K562 (cell line): ENCODE measurements around the gene CFAP251. TPM values are rescaled to one million over a fixed set of nuclear protein-coding genes. Genes with fewer than 3 reads are reported as not detected.

Experiments
- ATAC-seq: fragments of 200-7000 bp; cut with Tn5 transposase; 3 replicates; pipeline ENCODE4 v1.9.1; 2020; ENCODE audit warnings: moderate library complexity
- BruUV-seq: library from RNA; stranded (reverse); fragments of 400-500 nt; replicated peaks from 2 replicates; lab custom pipeline; 2021; lab: Mats Ljungman, UMichigan
- CTCF ChIA-PET: fragments of 300-600 bp; formaldehyde crosslinking; extraction: SDS; loops from one replicate; lab custom pipeline; 2021; ENCODE audit warnings: low intra/inter-chr PET ratio; lab: Yijun Ruan, JAX
- POLR2A ChIA-PET: fragments of 300-600, 350-650 bp; sonication (Branson Sonifier 250); formaldehyde crosslinking; extraction: SDS; loops from one replicate; lab custom pipeline; 2021; ENCODE audit warnings: antibody characterized with exemption, inconsistent platforms; lab: Yijun Ruan, JAX
- DNase-seq, 4 experiments: peaks; one replicate each; pipeline versions ENCODE4 v3.0.0 to v3.0.0-alpha.2; 2011 to 2018; ENCODE audit warnings: low spot score in 3 of 4, mixed read lengths in 3 of 4; ENCODE audit errors: extremely low read depth in 1 of 4
- FAIRE-seq: peaks from 2 replicates; lab custom pipeline; 2011; peaks lifted over from hg19 to GRCh38; lab: Jason Lieb, UNC
- H2AFZ ChIP-seq: 2 replicates; pipeline ENCODE4 v1.6.0; 2011; ENCODE audit warnings: low read depth, low read length, control low read depth, inconsistent platforms
- H3K27ac ChIP-seq: fragments of 200-600 bp; 3 replicates; pipeline ENCODE4 v1.8.0; 2011; ENCODE audit warnings: low read depth, mild to moderate bottlenecking, control low read depth, inconsistent platforms, low read length, moderate library complexity, mixed read lengths; ENCODE audit errors: extremely low read depth
- H3K27me3 ChIP-seq, 2 experiments: fragments of 300-600 bp in 1 of 2; 2 replicates in 1 of 2; 3 replicates in 1 of 2; pipeline versions ENCODE4 v1.6.0 to v1.8.0; 2011; ENCODE audit warnings: inconsistent platforms in 2 of 2, low read length in 2 of 2, mild to moderate bottlenecking in 1 of 2, mixed read lengths in 1 of 2, moderate library complexity in 1 of 2; ENCODE audit not compliant: control insufficient read depth in 2 of 2, insufficient read depth in 2 of 2
- H3K36me3 ChIP-seq: fragments of 300-600 bp; 3 replicates; pipeline ENCODE4 v1.8.0; 2011; ENCODE audit warnings: mild to moderate bottlenecking, low read length, inconsistent platforms; ENCODE audit not compliant: control insufficient read depth, insufficient read depth
- H3K4me1 ChIP-seq, 2 experiments: fragments of 200-600 bp in 1 of 2; replicated peaks in 1 of 2; 2 replicates in 1 of 2; 3 replicates in 1 of 2; pipeline versions ENCODE4 v1.5.1 to v1.8.0; 2011; ENCODE audit warnings: inconsistent platforms in 2 of 2, low read length in 2 of 2, mild to moderate bottlenecking in 1 of 2, mixed read lengths in 1 of 2, moderate library complexity in 1 of 2; ENCODE audit not compliant: control insufficient read depth in 2 of 2, insufficient read depth in 2 of 2
- H3K4me2 ChIP-seq: 2 replicates; pipeline ENCODE4 v1.6.1; 2011; ENCODE audit warnings: low read length, control low read depth, inconsistent platforms, mixed read lengths; ENCODE audit not compliant: insufficient read depth
- H3K4me3 ChIP-seq: fragments of 200-600 bp; sonication (generic), shearing (Covaris generic); 2 replicates; pipeline ENCODE4 v1.5.1; 2016; ENCODE audit warnings: control low read depth, inconsistent platforms
- H3K79me2 ChIP-seq: fragments of 200-600 bp; 3 replicates; pipeline ENCODE4 v1.8.0; 2011; ENCODE audit warnings: low read length, inconsistent platforms; ENCODE audit not compliant: control insufficient read depth, insufficient read depth
- H3K9ac ChIP-seq, 2 experiments: 2 replicates each; pipeline versions ENCODE4 v1.6.0 to v1.6.1; 2011; ENCODE audit warnings: low read depth in 2 of 2, low read length in 2 of 2, control low read depth in 1 of 2, inconsistent platforms in 1 of 2, mild to moderate bottlenecking in 1 of 2, mixed read lengths in 1 of 2; ENCODE audit not compliant: insufficient read depth in 1 of 2
- H3K9me1 ChIP-seq: one replicate; pipeline ENCODE4 v1.6.0; 2011; ENCODE audit warnings: inconsistent platforms, mild to moderate bottlenecking, low read length, moderate library complexity; ENCODE audit not compliant: control insufficient read depth, insufficient read depth
- H3K9me3 ChIP-seq: replicated peaks from 2 replicates; pipeline ENCODE4 v1.5.1; 2011; ENCODE audit warnings: low read depth, low read length, inconsistent platforms; ENCODE audit not compliant: control insufficient read depth, insufficient read depth
- H4K20me1 ChIP-seq: replicated peaks from 2 replicates; pipeline ENCODE4 v1.6.1; 2011; ENCODE audit warnings: low read length, inconsistent platforms, mixed read lengths; ENCODE audit not compliant: control insufficient read depth, insufficient read depth
- BCLAF1 ChIP-seq, 2 experiments: fragments of 450-650 bp in 1 of 2; IDR thresholded peaks; 2 replicates each; pipeline ENCODE4 v1.6.1; 2011 to 2017; ENCODE audit warnings: low read depth in 2 of 2, antibody characterized with exemption in 1 of 2, borderline replicate concordance in 1 of 2, low read length in 1 of 2, mild to moderate bottlenecking in 1 of 2, mixed read lengths in 1 of 2; ENCODE audit not compliant: control insufficient read depth in 1 of 2
- CC2D1A ChIP-seq: fragments of 450-650 bp; IDR thresholded peaks from 2 replicates; pipeline ENCODE4 v1.6.1; 2017; ENCODE audit warnings: mild to moderate bottlenecking
- E4F1 ChIP-seq: fragments of 250-450 bp; sonication (Bioruptor Pico); IDR thresholded peaks from 2 replicates; pipeline ENCODE4 v1.5.0; 2021; ENCODE audit warnings: mild to moderate bottlenecking, borderline replicate concordance
- ZBTB34 ChIP-seq: fragments of 250-450 bp; sonication (Bioruptor Pico); IDR thresholded peaks from 2 replicates; pipeline ENCODE4 v1.8.0; 2021; ENCODE audit warnings: mild to moderate bottlenecking, moderate library complexity
- ZNF311 ChIP-seq: fragments of 250-450 bp; sonication (Bioruptor Pico); IDR thresholded peaks from 2 replicates; pipeline ENCODE4 v1.4.0; 2020; ENCODE audit warnings: mild to moderate bottlenecking, moderate library complexity
- ZNF408 ChIP-seq: fragments of 250-450 bp; sonication (Bioruptor Pico); IDR thresholded peaks from 2 replicates; pipeline ENCODE4 v1.4.0; 2020; ENCODE audit warnings: low read depth, mild to moderate bottlenecking, moderate library complexity
- ZNF830 ChIP-seq: fragments of 250-450 bp; sonication (Bioruptor Pico); IDR thresholded peaks from 2 replicates; pipeline ENCODE4 v1.5.0; 2021; ENCODE audit warnings: mild to moderate bottlenecking
- ZZZ3 ChIP-seq: fragments of 450-650 bp; IDR thresholded peaks from 2 replicates; pipeline ENCODE4 v1.6.1; 2016; ENCODE audit warnings: antibody characterized with exemption, mild to moderate bottlenecking, moderate library complexity
- WGBS: fragments of 100-300 bp; shearing (Covaris generic); methylation state at CpG from one replicate; pipeline ENCODE4 v1.1.6; 2016; ENCODE audit warnings: low coverage, mixed read lengths; ENCODE audit not compliant: insufficient coverage; ENCODE audit errors: missing lambda C conversion rate; 5-methylcytosine and 5-hydroxymethylcytosine counted together
- in situ Hi-C: fragments of 300-500 bp; cut with MboI; formaldehyde crosslinking; loops from 4 replicates; pipeline ENCODE4 v1.15.0; 2018; ENCODE audit warnings: inconsistent platforms, mixed read lengths
- intact Hi-C: fragments of 100-400 bp; cut with micrococcal nuclease; formaldehyde crosslinking; loops from 2 replicates; pipeline ENCODE4 v1.14.2; 2022
- polyA plus RNA-seq, 8 experiments: library from polyadenylated mRNA; depleted of rRNA in 4 of 8; stranded (reverse) in 5 of 8; unstranded in 3 of 8; fragments of >200 nt; fragmentation: Nextera tagmentation in 2 of 8; fragmentation: Illumina TruSeq in 1 of 8; extraction: Ambion mirVana in 2 of 8; extraction: Trizol in 1 of 8; gene quantifications; 2 replicates each; pipeline versions ENCODE4 v1.2.1 to v1.2.3, GENCODE V29; 2011 to 2014; ENCODE audit warnings: inconsistent platforms in 1 of 8, missing spikeins in 1 of 8
- total RNA-seq, 7 experiments: library from RNA; depleted of rRNA in 6 of 7; stranded (reverse); fragments of >200 nt in 6 of 7; fragmentation: Illumina TruSeq in 2 of 7; extraction: Trizol in 2 of 7; gene quantifications; 2 replicates each; pipeline versions ENCODE4 v1.2.1 to v1.2.3, GENCODE V29; 2011 to 2021; ENCODE audit warnings: low replicate concordance in 1 of 7

CFAP251 gene
- total and polyA plus RNA-seq, 9 of the 15 experiments (the other 6 are each of a cell fraction or from before 2014, with no cell fraction given) = 16.6 to 31.0 (median 19.1) TPM

GRCh38 chr12:122006186-122006926, 88.0 kb downstream of the CFAP251 start:
- DNase-seq (no peak), ATAC-seq (no peak), FAIRE-seq (no peak)
- no TSS peak for BruUV-seq
- in situ Hi-C loops (no loop called here), intact Hi-C loops (no loop called here)
- no peaks in the 10 kb centered on the region for H3K9me1 ChIP-seq
- H3K36me3 ChIP-seq = no peaks in the 10 kb centered on the region
- H3K9ac ChIP-seq = no peak overlapping the region
- no peak overlapping the region for H3K27ac ChIP-seq
- no peaks in the 10 kb centered on the region for H3K79me2 ChIP-seq
- no peak overlapping the region for H3K4me2 ChIP-seq
- H3K9me3 ChIP-seq = no peaks in the 10 kb centered on the region
- no peak for TF ChIP-seq ZNF408
- TF ChIP-seq CC2D1A = no peak
- TF ChIP-seq E4F1 (CRISPR knock-in tag) = no peak
- no peak for TF ChIP-seq ZNF830 (CRISPR knock-in tag)
- no peak for TF ChIP-seq ZNF311 (CRISPR knock-in tag)
- TF ChIP-seq ZZZ3 = no peak
- no peak for TF ChIP-seq BCLAF1 (IDR thresholded peaks at IDR 0.05; ENCODE audit: borderline replicate concordance in 1 of 2, control insufficient read depth in 1 of 2, low read depth in 2 of 2, low read length in 1 of 2)
- TF ChIP-seq ZBTB34 (CRISPR knock-in tag) = no peak
- 46% methylated on average over 24 of the region's 24 CpGs for WGBS
- no peaks in the 10 kb centered on the region for H4K20me1 ChIP-seq
- H2AFZ ChIP-seq = no peak overlapping the region
- ChIA-PET CTCF (no interaction called here), POLR2A (interaction anchor here (0.6 to 1.6 kb wide), 4 partner anchors 10 to 15 kb away, joined by 3 to 7 read pairs (median 4); no protein-coding TSS in a partner anchor)
- peaks cover 5 to 15% of the 10 kb centered on the region in 2 experiments; a peak in 3 of 5 replicates for H3K27me3 ChIP-seq
- H3K4me3 ChIP-seq = no peak overlapping the region
- H3K4me1 ChIP-seq = peaks cover 5 to 16% of the 10 kb centered on the region in 2 experiments; a peak in 4 of 5 replicates
